Thoracic aorta (tissue), 2 donors: Measurements from ENCODE around the gene MKLN1. TPM values are rescaled to one million over a fixed set of nuclear protein-coding genes. Genes with fewer than 3 reads are reported as not detected.
"Not testable (repeated sequence)": the region's sequence is repeated elsewhere in the genome, so short reads cannot be mapped to it uniquely, and the experiment has no call there.

Source experiments
- ATAC-seq: fragments of 150-250 bp; one replicate; pipeline ENCODE4 v1.8.0; 2017; ENCODE audit warnings: low read depth; ENCODE audit not compliant: insufficient number of reproducible peaks, low FRiP score
- DNase-seq: peaks from one replicate; pipeline ENCODE4 v3.0.0-alpha.2; 2020; ENCODE audit warnings: low spot score
- H3K27ac ChIP-seq, 2 donors: fragments of 200-600 bp; sonication (generic); 1 replicate in 1 of 2; 2 replicates in 1 of 2; pipeline ENCODE4 v1.5.1; 2016; ENCODE audit warnings: mild to moderate bottlenecking in 2 of 2, moderate library complexity in 2 of 2
- H3K27me3 ChIP-seq: fragments of 200-600 bp; sonication (generic); replicated peaks from 2 replicates; pipeline ENCODE4 v1.6.0; 2016; ENCODE audit warnings: mild to moderate bottlenecking; ENCODE audit not compliant: insufficient read depth
- H3K36me3 ChIP-seq: fragments of 200-600 bp; sonication (generic); one replicate; pipeline ENCODE4 v1.5.1; 2016
- H3K4me1 ChIP-seq, 2 donors: fragments of 200-600 bp; sonication (generic); 1 replicate in 1 of 2; 2 replicates in 1 of 2; pipeline versions ENCODE4 v1.5.1 to v1.6.0; 2016; ENCODE audit warnings: low read depth in 2 of 2, mild to moderate bottlenecking in 1 of 2; ENCODE audit not compliant: control insufficient read depth in 1 of 2
- H3K4me3 ChIP-seq: fragments of 200-600 bp; sonication (generic); 2 replicates; pipeline ENCODE4 v1.5.1; 2016; ENCODE audit warnings: mild to moderate bottlenecking
- H3K9me3 ChIP-seq: fragments of 200-600 bp; sonication (generic); 2 replicates; pipeline ENCODE4 v1.5.1; 2016
- total RNA-seq, 2 donors: library from RNA; depleted of rRNA; stranded (reverse); fragments of >200 nt; gene quantifications; one replicate each; pipeline versions ENCODE4 v1.1.0 to v1.2.3, GENCODE V29; 2016
- TF ChIP-seq, protein P1 (sequence below): fragments of 200-600 bp; sonication (generic); IDR thresholded peaks from one replicate; pipeline ENCODE4 v1.5.1; 2019; ENCODE audit warnings: antibody characterized with exemption

MKLN1 gene
- total RNA-seq, 2 donors from 2014 or later = 56.7 to 82.4 TPM

DNA sequence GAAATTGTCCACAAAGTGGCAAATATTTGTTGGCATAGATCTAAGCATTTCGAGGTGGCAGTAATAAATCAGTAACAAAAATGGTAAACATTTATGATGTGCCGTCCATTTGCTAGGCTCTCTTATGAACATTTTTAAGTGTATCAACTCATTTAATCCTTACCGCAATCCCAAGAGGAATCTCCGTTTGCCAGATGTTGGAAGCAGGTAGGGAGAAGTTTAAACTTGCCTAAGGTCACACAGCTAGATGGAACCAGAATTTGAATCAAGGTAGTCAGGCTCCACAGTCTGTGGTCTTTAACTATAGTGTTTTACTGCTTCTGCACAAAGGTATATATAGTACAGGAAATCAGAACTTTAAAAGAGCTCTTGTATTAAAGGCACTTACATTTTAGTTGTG, 2.6 kb downstream of the MKLN1 start:
- Histone ChIP-seq H3K4me3 (peak overlapping the region; percentile 87), H3K9me3 (no peaks in the 10 kb centered on the region), H3K27me3 (no peaks in the 10 kb centered on the region), H3K36me3 (no peaks in the 10 kb centered on the region), H3K4me1 (peaks cover 33 to 60% of the 10 kb centered on the region in 2 donors), H3K27ac (no peak overlapping the region)
- DNase-seq (no peak), ATAC-seq (no peak)
- TF ChIP-seq, protein P1, sequence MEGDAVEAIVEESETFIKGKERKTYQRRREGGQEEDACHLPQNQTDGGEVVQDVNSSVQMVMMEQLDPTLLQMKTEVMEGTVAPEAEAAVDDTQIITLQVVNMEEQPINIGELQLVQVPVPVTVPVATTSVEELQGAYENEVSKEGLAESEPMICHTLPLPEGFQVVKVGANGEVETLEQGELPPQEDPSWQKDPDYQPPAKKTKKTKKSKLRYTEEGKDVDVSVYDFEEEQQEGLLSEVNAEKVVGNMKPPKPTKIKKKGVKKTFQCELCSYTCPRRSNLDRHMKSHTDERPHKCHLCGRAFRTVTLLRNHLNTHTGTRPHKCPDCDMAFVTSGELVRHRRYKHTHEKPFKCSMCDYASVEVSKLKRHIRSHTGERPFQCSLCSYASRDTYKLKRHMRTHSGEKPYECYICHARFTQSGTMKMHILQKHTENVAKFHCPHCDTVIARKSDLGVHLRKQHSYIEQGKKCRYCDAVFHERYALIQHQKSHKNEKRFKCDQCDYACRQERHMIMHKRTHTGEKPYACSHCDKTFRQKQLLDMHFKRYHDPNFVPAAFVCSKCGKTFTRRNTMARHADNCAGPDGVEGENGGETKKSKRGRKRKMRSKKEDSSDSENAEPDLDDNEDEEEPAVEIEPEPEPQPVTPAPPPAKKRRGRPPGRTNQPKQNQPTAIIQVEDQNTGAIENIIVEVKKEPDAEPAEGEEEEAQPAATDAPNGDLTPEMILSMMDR = no peak

DNA sequence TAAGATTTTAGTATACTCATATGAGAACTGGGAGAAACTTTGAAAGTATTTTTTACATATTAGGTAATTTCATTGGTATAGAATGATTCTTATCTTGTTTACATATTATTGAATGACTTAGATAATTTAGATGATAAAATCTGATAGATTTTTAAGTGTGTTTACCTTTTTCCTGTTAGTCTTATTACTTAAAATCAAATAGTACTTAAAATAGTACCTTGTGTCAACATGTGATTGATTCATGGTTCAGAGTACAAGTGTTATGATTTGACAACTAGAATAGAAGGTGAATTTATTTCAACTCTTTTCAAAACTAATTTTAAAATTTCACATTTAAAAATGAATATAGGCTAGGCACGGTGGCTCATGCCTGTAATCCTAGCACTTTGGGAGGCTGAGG, 4.1 kb downstream of the MKLN1 start:
- no peak for ATAC-seq
- no peaks in the 10 kb centered on the region for H3K36me3 ChIP-seq
- TF ChIP-seq, protein P1 = no peak
- no peak for DNase-seq
- no peak overlapping the region for H3K27ac ChIP-seq
- peaks cover 33 to 52% of the 10 kb centered on the region in 2 donors for H3K4me1 ChIP-seq
- H3K27me3 ChIP-seq = no peaks in the 10 kb centered on the region
- peaks cover 10% of the 10 kb centered on the region for H3K9me3 ChIP-seq
- H3K4me3 ChIP-seq = no peak overlapping the region

DNA sequence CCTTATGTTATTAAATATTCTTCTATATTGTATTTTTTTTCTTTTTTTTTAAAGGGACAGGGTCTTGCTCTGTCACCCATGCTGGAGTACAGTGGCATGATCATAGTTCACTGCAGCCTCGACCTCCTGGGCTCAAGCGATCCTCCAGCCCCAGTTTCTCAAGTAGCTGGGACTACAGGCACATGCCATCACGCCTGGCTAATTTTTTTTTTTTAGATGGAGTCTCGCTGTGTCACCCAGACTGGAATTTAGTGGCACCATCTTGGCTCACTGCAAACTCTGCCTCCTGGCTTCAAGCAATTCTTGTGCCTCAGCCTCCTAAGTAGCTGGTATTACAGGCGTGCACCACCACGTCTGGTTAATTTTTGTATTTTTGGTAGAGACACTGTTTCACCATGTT, 5.1 kb downstream of the MKLN1 start:
- H3K9me3 ChIP-seq = peaks cover 16% of the 10 kb centered on the region
- H3K27me3 ChIP-seq, H3K4me3 ChIP-seq, H3K27ac ChIP-seq, ATAC-seq, H3K36me3 ChIP-seq, DNase-seq: not testable (repeated sequence)
- H3K4me1 ChIP-seq = peaks cover 33 to 52% of the 10 kb centered on the region in 2 donors

DNA sequence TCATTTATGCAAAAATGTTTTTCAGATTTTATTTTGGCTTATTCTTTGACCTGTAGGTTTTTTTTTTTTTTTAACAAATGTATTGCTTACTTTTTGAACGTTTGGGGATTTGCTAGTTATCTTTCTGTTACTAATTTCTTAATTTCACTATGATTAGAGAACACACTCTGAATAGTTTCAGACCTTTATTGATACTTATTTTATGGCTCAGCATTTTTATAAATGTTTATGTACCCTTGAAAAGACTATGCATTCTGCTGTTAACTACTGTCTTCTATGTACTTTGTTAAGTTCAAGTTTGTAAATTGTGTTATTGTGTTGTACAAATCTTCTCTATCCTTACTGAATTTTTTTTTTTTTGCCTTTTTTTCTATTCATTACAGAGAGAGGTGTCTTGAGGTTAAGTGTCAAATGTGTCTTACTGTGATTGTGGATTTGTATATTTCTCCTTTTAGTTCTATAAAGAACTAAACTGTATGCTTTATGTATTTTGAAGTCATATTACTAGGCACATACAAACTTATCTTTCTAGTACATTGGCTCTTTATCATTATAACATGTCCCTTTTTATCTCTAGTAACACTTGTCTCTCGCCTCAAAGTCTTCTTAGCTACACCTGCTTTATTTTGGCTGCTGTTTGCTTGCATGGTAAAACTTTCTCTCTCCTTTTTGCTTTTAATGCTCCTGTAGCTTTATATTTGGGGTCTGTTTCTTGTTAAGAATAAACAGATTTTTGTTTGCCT, 8.1 kb downstream of the MKLN1 start:
- ATAC-seq (no peak), DNase-seq (no peak)
- Histone ChIP-seq H3K9me3 (peaks cover 16% of the 10 kb centered on the region), H3K4me3 (no peak overlapping the region), H3K4me1 (peaks cover 18 to 31% of the 10 kb centered on the region in 2 donors), H3K27me3 (no peaks in the 10 kb centered on the region), H3K36me3 (no peaks in the 10 kb centered on the region), H3K27ac (no peak overlapping the region)
- TF ChIP-seq, protein P1 = no peak

DNA sequence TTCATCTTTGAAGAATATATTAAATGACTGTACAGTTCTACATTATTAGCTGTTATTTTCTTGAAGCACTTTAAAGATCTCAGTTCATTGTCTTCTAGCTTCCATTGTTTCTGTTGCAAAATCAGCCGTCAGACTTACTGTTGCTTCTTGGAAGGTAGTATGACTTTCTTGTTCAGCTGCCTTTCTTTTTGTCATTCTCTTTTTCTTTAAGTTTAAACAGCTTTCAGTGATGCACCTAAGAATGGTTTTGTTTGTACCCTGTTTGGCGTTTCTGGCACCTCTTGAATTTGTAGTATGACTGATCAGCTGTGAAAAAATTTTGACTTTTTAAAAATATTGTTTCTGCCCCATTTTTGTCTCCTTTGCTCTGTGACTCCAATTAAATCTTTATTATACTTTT, 9.3 kb downstream of the MKLN1 start:
- peaks cover 16% of the 10 kb centered on the region for H3K9me3 ChIP-seq
- TF ChIP-seq, protein P1 = no peak
- H3K4me1 ChIP-seq = peaks cover 15 to 30% of the 10 kb centered on the region in 2 donors
- no peak for ATAC-seq
- no peaks in the 10 kb centered on the region for H3K27me3 ChIP-seq
- H3K36me3 ChIP-seq = no peaks in the 10 kb centered on the region
- no peak overlapping the region for H3K4me3 ChIP-seq
- no peak for DNase-seq
- no peak overlapping the region for H3K27ac ChIP-seq

DNA sequence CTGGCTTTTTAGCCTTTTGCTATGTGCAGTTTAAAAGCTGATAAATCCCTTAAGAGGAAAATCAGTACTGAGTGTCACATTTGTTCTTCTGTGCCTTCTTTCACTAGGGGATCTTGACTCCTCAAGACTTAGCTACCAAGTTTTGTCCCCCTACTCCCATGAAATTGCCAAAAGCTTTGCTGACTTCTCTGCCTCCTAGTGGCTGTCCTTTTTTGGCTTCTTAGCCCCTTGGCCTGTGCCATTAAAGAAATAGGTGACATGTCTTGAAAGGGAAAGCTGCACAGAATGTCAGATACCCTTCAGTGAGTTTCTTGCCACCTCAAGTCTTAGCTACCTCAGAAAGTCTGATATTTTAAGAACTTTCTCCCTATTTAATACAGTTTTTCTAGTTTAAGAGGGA, 10.5 kb downstream of the MKLN1 start:
- Histone ChIP-seq H3K27me3 (no peaks in the 10 kb centered on the region), H3K27ac (no peak overlapping the region), H3K36me3 (no peaks in the 10 kb centered on the region), H3K4me3 (no peak overlapping the region), H3K9me3 (peaks cover 16% of the 10 kb centered on the region), H3K4me1 (peaks cover 13 to 37% of the 10 kb centered on the region in 2 donors)
- TF ChIP-seq, protein P1 = no peak
- ATAC-seq (no peak), DNase-seq (no peak)
